Hepatocyte (in vitro differentiated cells): ENCODE data around the gene DNASE1. TPM values are rescaled to one million over a fixed set of nuclear protein-coding genes. Genes with fewer than 3 reads are reported as not detected.

Experiments
- DNase-seq: peaks from one replicate; pipeline ENCODE4 v3.0.0-alpha.2; 2016; ENCODE audit warnings: low spot score
- H2AFZ ChIP-seq: fragments of 200-600 bp; sonication (generic); 2 replicates; pipeline ENCODE4 v1.6.0; 2016; ENCODE audit warnings: antibody characterized with exemption, mild to moderate bottlenecking
- H3K27ac ChIP-seq: fragments of 200-600 bp; sonication (generic); 2 replicates; pipeline ENCODE4 v1.5.1; 2016; ENCODE audit warnings: mild to moderate bottlenecking
- H3K27me3 ChIP-seq: fragments of 200-600 bp; sonication (generic); 2 replicates; pipeline ENCODE4 v1.6.1; 2016
- H3K36me3 ChIP-seq: fragments of 200-600 bp; sonication (generic); replicated peaks from 2 replicates; pipeline ENCODE4 v1.5.1; 2016; ENCODE audit warnings: low read depth; ENCODE audit not compliant: insufficient read depth
- H3K4me1 ChIP-seq: fragments of 200-600 bp; sonication (generic); 2 replicates; pipeline ENCODE4 v1.5.1; 2016; ENCODE audit warnings: mild to moderate bottlenecking, moderate library complexity; ENCODE audit not compliant: insufficient read depth
- H3K4me2 ChIP-seq: fragments of 200-600 bp; sonication (generic); 2 replicates; pipeline ENCODE4 v1.6.0; 2016
- H3K4me3 ChIP-seq: fragments of 200-600 bp; sonication (generic); 2 replicates; pipeline ENCODE4 v1.5.1; 2016; ENCODE audit warnings: mild to moderate bottlenecking
- H3K79me2 ChIP-seq: fragments of 200-600 bp; sonication (generic); 2 replicates; pipeline ENCODE4 v1.6.0; 2017; ENCODE audit warnings: mild to moderate bottlenecking
- H3K9me2 ChIP-seq: fragments of 200-600 bp; sonication (generic); replicated peaks from 2 replicates; pipeline ENCODE4 v1.6.0; 2017; ENCODE audit warnings: mild to moderate bottlenecking; ENCODE audit not compliant: insufficient read depth
- H3K9me3 ChIP-seq: fragments of 200-600 bp; sonication (generic); 2 replicates; pipeline ENCODE4 v1.5.1; 2016; ENCODE audit warnings: low read depth, mild to moderate bottlenecking
- H4K20me1 ChIP-seq: fragments of 200-600 bp; sonication (generic); 2 replicates; pipeline ENCODE4 v1.6.0; 2016; ENCODE audit warnings: mild to moderate bottlenecking; ENCODE audit not compliant: insufficient read depth, poor library complexity, severe bottlenecking
- CTCF ChIP-seq: fragments of 200-600 bp; sonication (generic); IDR thresholded peaks from 2 replicates; pipeline ENCODE4 v1.5.1; 2016; ENCODE audit warnings: antibody characterized with exemption, mild to moderate bottlenecking; ENCODE audit not compliant: poor library complexity
- EZH2 ChIP-seq: fragments of 200-600 bp; sonication (generic); IDR thresholded peaks from 2 replicates; pipeline ENCODE4 v1.6.1; 2016; ENCODE audit warnings: antibody characterized with exemption, mild to moderate bottlenecking, borderline replicate concordance
- EZH2phosphoT487 ChIP-seq: fragments of 200-600 bp; sonication (generic); IDR thresholded peaks from one replicate; pipeline ENCODE4 v1.6.1; 2018; ENCODE audit warnings: antibody characterized with exemption, mild to moderate bottlenecking, low read depth, moderate library complexity; ENCODE audit not compliant: unreplicated experiment, severe bottlenecking
- WGBS: methylation state at CpG from one replicate; pipeline ENCODE4 v1.1.6; 2016; ENCODE audit warnings: low lambda C conversion rate; ENCODE audit errors: missing lambda C conversion rate; 5-methylcytosine and 5-hydroxymethylcytosine counted together
- polyA plus RNA-seq: library from polyadenylated mRNA; unstranded; fragments of >200 nt; fragmentation: Nextera tagmentation; extraction: Ambion mirVana; gene quantifications from 2 replicates; pipeline ENCODE4 v1.2.1, GENCODE V29; 2016
- total RNA-seq: library from RNA; depleted of rRNA; stranded (reverse); fragments of >200 nt; gene quantifications from 2 replicates; pipeline ENCODE4 v1.2.3, GENCODE V29; 2014

Gene DNASE1
- total RNA-seq, result 284 and 295 TPM in 2 replicates
- polyA plus RNA-seq, result 332 and 337 TPM in 2 replicates

- Histone ChIP-seq H3K27me3 (no peaks in the 10 kb centered on the region), H3K36me3 (no peaks in the 10 kb centered on the region), H4K20me1 (no peaks in the 10 kb centered on the region), H3K9me2 (no peaks in the 10 kb centered on the region), H3K27ac (peak within 1 kb of the TSS; percentile 98), H3K4me3 (peak within 1 kb of the TSS; percentile 33), H3K4me1 (no peaks in the 10 kb centered on the region), H3K9me3 (no peaks in the 10 kb centered on the region), H3K4me2 (peak within 1 kb of the TSS; percentile 74), H3K79me2 (peaks cover 31% of the 10 kb centered on the region), H2AFZ (no peak within 1 kb of the TSS)
- peak; percentile 93 for DNase-seq
- TF ChIP-seq EZH2 (no peak), EZH2phosphoT487 (no peak), CTCF (peak; percentile 67)
- 52% methylated on average over 14 of the region's 14 CpGs for WGBS
Measured at GRCh38 chr16:3654249-3654991, at the start of gene DNASE1. DNASE1 (plus strand) TSS chr16:3654691; CDS start chr16:3655374, 683 bp downstream.

- Histone ChIP-seq H3K4me1 (peaks cover 9% of the 10 kb centered on the region), H3K27ac (no peak overlapping the region), H3K79me2 (peaks cover 7% of the 10 kb centered on the region), H3K9me3 (no peaks in the 10 kb centered on the region), H3K36me3 (no peaks in the 10 kb centered on the region), H3K4me2 (no peak overlapping the region), H3K27me3 (no peaks in the 10 kb centered on the region), H2AFZ (no peak overlapping the region), H4K20me1 (no peaks in the 10 kb centered on the region), H3K4me3 (no peak overlapping the region), H3K9me2 (no peaks in the 10 kb centered on the region)
- no peak for TF ChIP-seq EZH2phosphoT487
- TF ChIP-seq EZH2, result no peak
- TF ChIP-seq CTCF, result no peak
- no peak for DNase-seq
- WGBS, result 89% methylated on average over 11 of the region's 11 CpGs
Measured at GRCh38 chr16:3606441-3606840, 48.0 kb upstream of the DNASE1 start.

GRCh38 chr16:3607161-3607560 is 47.3 kb upstream of the DNASE1 start:
- TF ChIP-seq EZH2phosphoT487 (no peak), CTCF (no peak), EZH2 (no peak)
- H3K4me2 ChIP-seq, result no peak overlapping the region
- H3K4me1 ChIP-seq, result peaks cover 9% of the 10 kb centered on the region
- H3K36me3 ChIP-seq, result no peaks in the 10 kb centered on the region
- H3K79me2 ChIP-seq, result peaks cover 12% of the 10 kb centered on the region
- WGBS, result 92% methylated on average over 7 of the region's 7 CpGs
- no peak overlapping the region for H2AFZ ChIP-seq
- no peaks in the 10 kb centered on the region for H4K20me1 ChIP-seq
- DNase-seq, result no peak
- H3K27ac ChIP-seq, result no peak overlapping the region
- no peak overlapping the region for H3K4me3 ChIP-seq
- H3K27me3 ChIP-seq, result no peaks in the 10 kb centered on the region
- no peaks in the 10 kb centered on the region for H3K9me3 ChIP-seq
- H3K9me2 ChIP-seq, result no peaks in the 10 kb centered on the region
